CD4-positive, alpha-beta T cell treated with Interferon alpha-2 for 1 hour (primary cell): Measurements from ENCODE around the gene ZNF500.

Experiments used
- DNase-seq, 2 donors: peaks; one replicate each; pipeline ENCODE4 v3.0.0-alpha.2; 2020 to 2022

Gene ZNF500

GRCh38 chr16:4766875-4767628 is at the start of gene ZNF500:
TSS of gene ZNF500 (minus strand) at chr16:4767162. CDS start at chr16:4765978, 1,184 bp downstream.
- peak; percentile 94 to 97 for DNase-seq

- no peak for DNase-seq
Observed at GRCh38 chr16:4814542-4815173, 47.7 kb upstream of the ZNF500 start.

- no peak for DNase-seq
Observed at GRCh38 chr16:4814046-4814445, 47.1 kb upstream of the ZNF500 start.

- DNase-seq = no peak
Observed at GRCh38 chr16:4813251-4814003, 46.5 kb upstream of the ZNF500 start.

- DNase-seq = no peak
Observed at GRCh38 chr16:4811773-4812172, 44.8 kb upstream of the ZNF500 start.

GRCh38 chr16:4811242-4811641 is 44.3 kb upstream of the ZNF500 start:
- DNase-seq = no peak

- no peak for DNase-seq
Observed at GRCh38 chr16:4806280-4806679, 39.3 kb upstream of the ZNF500 start.

GRCh38 chr16:4805231-4805630 is 38.3 kb upstream of the ZNF500 start:
- no peak for DNase-seq

- no peak for DNase-seq
Observed at GRCh38 chr16:4803898-4804762, 37.2 kb upstream of the ZNF500 start.

GRCh38 chr16:4803401-4803844 is 36.5 kb upstream of the ZNF500 start:
- DNase-seq = no peak

GRCh38 chr16:4802659-4803287 is 35.8 kb upstream of the ZNF500 start:
- DNase-seq = peak; percentile 85 to 88

- peak; percentile 88 to 90 for DNase-seq
Observed at GRCh38 chr16:4801962-4802658, 35.1 kb upstream of the ZNF500 start, which contains the start of gene ROGDI. TSS of gene ROGDI (minus strand) at chr16:4802633. CDS start at chr16:4802571, 62 bp downstream.

GRCh38 chr16:4801051-4801961 is 34.3 kb upstream of the ZNF500 start:
- DNase-seq = no peak

GRCh38 chr16:4800290-4801041 is 33.5 kb upstream of the ZNF500 start:
- DNase-seq = no peak

GRCh38 chr16:4799171-4799855 is 32.4 kb upstream of the ZNF500 start:
- no peak for DNase-seq

GRCh38 chr16:4798456-4798855 is 31.5 kb upstream of the ZNF500 start:
- DNase-seq = no peak

- DNase-seq = no peak
Observed at GRCh38 chr16:4797805-4798252, 30.9 kb upstream of the ZNF500 start.

- DNase-seq = no peak
Observed at GRCh38 chr16:4796982-4797804, 30.2 kb upstream of the ZNF500 start.
